HUES64 (cell line): Measurements from ENCODE around the gene EPN2.

Experiments
- H3K27ac ChIP-seq: 2 replicates; pipeline ENCODE4 v1.7.0; 2013; ENCODE audit warnings: low read depth, low read length, inconsistent platforms
- H3K27me3 ChIP-seq: 2 replicates; pipeline ENCODE4 v1.6.1; 2013; ENCODE audit warnings: mild to moderate bottlenecking, low read length; ENCODE audit not compliant: insufficient read depth
- H3K36me3 ChIP-seq: 2 replicates; pipeline ENCODE4 v1.6.1; 2013; ENCODE audit warnings: mild to moderate bottlenecking, low read length; ENCODE audit not compliant: insufficient read depth
- H3K4me1 ChIP-seq: 2 replicates; pipeline ENCODE4 v1.6.1; 2013; ENCODE audit warnings: mild to moderate bottlenecking, low read length, moderate library complexity; ENCODE audit not compliant: insufficient read depth
- H3K4me3 ChIP-seq: 2 replicates; pipeline ENCODE4 v1.5.1; 2013; ENCODE audit warnings: mild to moderate bottlenecking, low read length, moderate library complexity
- H3K9ac ChIP-seq: 2 replicates; pipeline ENCODE4 v1.6.1; 2013; ENCODE audit warnings: mild to moderate bottlenecking, low read depth, low read length
- H3K9me3 ChIP-seq: 2 replicates; pipeline ENCODE4 v1.6.1; 2013; ENCODE audit warnings: low read depth, low read length; ENCODE audit not compliant: insufficient read depth
- WGBS: fragments of 150-250, 120-280 bp; methylation state at CpG from one replicate; pipeline ENCODE4 v1.1.7; 2013; ENCODE audit warnings: missing lambda C conversion rate; 5-methylcytosine and 5-hydroxymethylcytosine counted together

Gene EPN2

DNA sequence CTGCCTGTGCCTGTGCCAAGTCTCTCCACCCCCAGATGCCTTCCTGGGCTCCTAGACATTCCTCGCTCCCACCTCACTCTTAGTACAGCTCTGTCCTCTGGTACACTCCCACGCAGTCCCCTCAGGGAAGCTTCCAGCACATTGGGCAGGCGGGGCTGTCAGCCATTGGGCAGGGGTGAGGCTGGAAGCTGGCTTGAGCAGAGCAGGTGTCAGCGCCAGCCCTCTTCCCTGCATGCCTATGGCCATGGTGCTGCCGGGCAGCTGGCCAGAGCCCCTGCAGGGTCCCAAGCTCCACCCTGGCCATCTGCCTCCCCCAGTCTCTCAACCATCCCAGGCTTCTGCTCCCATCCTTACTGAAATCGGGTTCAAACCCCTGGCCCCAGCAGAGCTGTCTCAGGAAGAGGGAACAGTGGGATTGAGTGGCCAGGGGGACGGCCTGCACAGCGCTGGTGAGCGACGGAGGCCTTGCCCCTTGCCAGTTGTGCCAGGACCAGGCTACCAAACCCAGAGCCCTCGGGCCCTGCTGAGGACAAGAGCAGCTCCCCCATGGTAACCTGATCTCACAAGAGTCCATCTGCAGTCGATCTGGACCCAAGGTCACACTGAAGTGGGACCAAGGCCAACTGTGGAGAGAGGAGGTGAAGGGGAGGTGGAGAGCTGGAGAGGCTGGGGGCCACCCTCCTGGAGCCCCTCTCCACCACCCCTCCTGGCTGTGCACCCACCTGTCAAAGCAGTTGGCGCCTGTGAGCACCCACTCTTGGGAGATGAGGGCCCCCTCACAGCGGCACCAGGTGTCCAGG is 127.7 kb downstream of the EPN2 start:
- H3K9ac ChIP-seq: no peak overlapping the region; the same call in 1 of the 2 replicates
- H3K36me3 ChIP-seq: no peaks in the 10 kb centered on the region
- no peak overlapping the region for H3K4me3 ChIP-seq
- H3K4me1 ChIP-seq: no peaks in the 10 kb centered on the region
- no peak overlapping the region for H3K27ac ChIP-seq
- H3K27me3 ChIP-seq: no peaks in the 10 kb centered on the region
- no peaks in the 10 kb centered on the region for H3K9me3 ChIP-seq
- 89% methylated on average over 14 of the region's 14 CpGs for WGBS

DNA sequence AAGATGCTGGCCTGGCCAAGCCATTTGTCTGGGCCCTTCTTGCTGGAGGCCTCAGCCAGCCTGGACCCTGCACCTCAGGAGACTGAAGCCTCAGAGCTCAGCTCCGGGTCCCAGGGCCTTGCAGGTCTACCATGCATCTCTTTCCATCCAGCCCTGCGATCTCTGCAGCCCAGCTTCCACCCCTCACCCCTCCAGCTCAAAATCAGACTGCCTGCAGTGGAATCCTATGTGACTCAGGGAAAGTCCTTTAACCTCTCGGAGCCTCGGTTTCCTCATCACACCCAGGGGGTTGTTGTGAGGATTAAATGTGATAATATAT is 128.3 kb downstream of the EPN2 start:
- H3K27me3 ChIP-seq: no peaks in the 10 kb centered on the region
- 95% methylated on average over 4 of the region's 4 CpGs for WGBS
- no peak overlapping the region for H3K4me3 ChIP-seq
- no peak overlapping the region for H3K27ac ChIP-seq
- H3K9me3 ChIP-seq: no peaks in the 10 kb centered on the region
- no peaks in the 10 kb centered on the region for H3K36me3 ChIP-seq
- H3K9ac ChIP-seq: no peak overlapping the region
- H3K4me1 ChIP-seq: no peaks in the 10 kb centered on the region

- Histone ChIP-seq H3K27me3 (no peaks in the 10 kb centered on the region), H3K27ac (no peak overlapping the region), H3K36me3 (no peaks in the 10 kb centered on the region), H3K9me3 (no peaks in the 10 kb centered on the region), H3K4me1 (no peaks in the 10 kb centered on the region), H3K9ac (no peak overlapping the region), H3K4me3 (no peak overlapping the region)
- 85% methylated on average over 9 of the region's 9 CpGs for WGBS
These were observed 128.9 kb downstream of the EPN2 start for GRCh38 chr17:19365833-19366636.

DNA sequence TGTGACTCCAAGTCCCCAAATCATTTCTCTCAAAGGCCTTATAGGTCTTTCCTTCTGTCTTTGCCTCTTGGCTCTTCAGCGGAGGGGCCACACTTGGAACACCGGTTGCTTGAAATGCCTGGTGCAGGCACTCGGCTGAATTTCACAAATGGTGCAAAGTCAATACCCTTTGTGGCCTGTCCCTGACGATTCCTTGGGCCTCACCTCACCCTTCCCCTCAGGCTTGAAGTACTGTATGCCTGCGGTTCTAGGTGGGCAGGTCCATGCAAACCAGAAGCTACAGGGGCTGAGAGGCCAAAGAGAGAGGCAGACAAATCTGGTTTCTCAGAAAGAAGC is 129.4 kb downstream of the EPN2 start:
- H3K9me3 ChIP-seq: no peaks in the 10 kb centered on the region
- WGBS: 91% methylated on average over 5 of the region's 5 CpGs
- no peak overlapping the region for H3K27ac ChIP-seq
- H3K36me3 ChIP-seq: no peaks in the 10 kb centered on the region
- no peaks in the 10 kb centered on the region for H3K4me1 ChIP-seq
- no peaks in the 10 kb centered on the region for H3K27me3 ChIP-seq
- H3K9ac ChIP-seq: no peak overlapping the region
- no peak overlapping the region for H3K4me3 ChIP-seq

DNA sequence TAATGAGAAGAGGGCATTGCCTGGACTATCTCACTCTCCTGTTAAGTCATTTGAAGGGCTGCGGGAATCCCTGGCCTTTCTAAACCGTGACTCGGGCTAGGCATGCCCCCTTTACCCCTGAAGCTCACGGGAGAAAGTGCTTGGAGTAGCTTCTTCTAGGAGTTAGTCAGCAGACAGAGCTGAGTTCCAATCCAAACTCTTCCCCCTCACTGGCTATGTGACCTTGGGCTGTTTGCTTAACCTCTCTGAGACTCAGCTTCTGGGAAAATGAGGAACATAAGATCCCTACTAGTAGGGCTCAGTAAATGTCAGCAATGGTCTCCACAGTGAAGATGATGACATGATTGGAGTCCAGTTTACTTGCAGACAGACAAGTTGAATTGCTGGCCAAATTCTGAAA is 131.1 kb downstream of the EPN2 start:
- no peak overlapping the region for H3K4me3 ChIP-seq
- H3K27ac ChIP-seq: no peak overlapping the region
- H3K27me3 ChIP-seq: no peaks in the 10 kb centered on the region
- 88% methylated on average over 4 of the region's 4 CpGs for WGBS
- H3K9ac ChIP-seq: no peak overlapping the region; the same call in 1 of the 2 replicates
- H3K4me1 ChIP-seq: no peaks in the 10 kb centered on the region
- H3K36me3 ChIP-seq: no peaks in the 10 kb centered on the region
- H3K9me3 ChIP-seq: no peaks in the 10 kb centered on the region

DNA sequence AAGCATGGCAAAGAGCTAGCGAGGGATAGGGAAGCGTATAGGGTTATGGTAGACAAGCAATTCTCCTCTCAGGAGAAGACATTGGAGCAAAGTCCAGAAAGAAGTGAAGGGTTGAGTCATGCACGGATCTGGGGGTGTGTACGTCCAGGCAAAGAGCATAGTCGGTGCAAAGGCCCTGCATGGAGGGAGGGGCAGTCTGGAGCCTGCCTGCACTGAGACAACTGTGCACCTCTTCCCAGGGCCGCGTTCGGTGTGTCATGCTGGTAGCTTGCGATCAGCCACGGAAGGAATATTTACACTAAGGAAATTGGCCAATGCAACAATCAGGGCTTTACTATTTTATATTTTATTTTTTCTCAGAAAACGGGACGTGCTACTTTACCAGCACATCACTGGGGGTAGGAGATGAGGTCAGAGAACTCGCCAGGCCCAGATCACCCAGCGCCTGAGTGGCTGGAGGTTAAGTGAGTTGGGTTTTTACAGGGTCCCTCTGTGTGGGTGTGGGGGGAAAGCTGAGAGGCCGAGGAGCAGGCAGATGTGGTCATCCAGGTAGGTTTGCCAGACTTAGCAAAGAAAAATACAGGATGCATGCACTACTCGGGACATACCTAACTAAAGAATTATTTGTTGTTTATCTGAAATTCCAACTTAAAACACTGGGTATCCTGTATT is 132.1 kb downstream of the EPN2 start:
- no peak overlapping the region for H3K27ac ChIP-seq

GRCh38 chr17:19369846-19370492 is 132.8 kb downstream of the EPN2 start:
- no peak overlapping the region for H3K9ac ChIP-seq
- H3K4me1 ChIP-seq: no peaks in the 10 kb centered on the region
- WGBS: 93% methylated on average over 12 of the region's 12 CpGs
- H3K27ac ChIP-seq: no peak overlapping the region
- no peak overlapping the region for H3K4me3 ChIP-seq
- H3K9me3 ChIP-seq: no peaks in the 10 kb centered on the region
- H3K27me3 ChIP-seq: no peaks in the 10 kb centered on the region
- no peaks in the 10 kb centered on the region; the same call in 1 of the 2 replicates for H3K36me3 ChIP-seq

More for the DNA sequence above, 132.1 kb downstream of the EPN2 start:
- Histone ChIP-seq H3K4me3 (no peak overlapping the region), H3K4me1 (no peaks in the 10 kb centered on the region), H3K9me3 (no peaks in the 10 kb centered on the region), H3K9ac (no peak overlapping the region), H3K27me3 (no peaks in the 10 kb centered on the region), H3K36me3 (no peaks in the 10 kb centered on the region)
- 94% methylated on average over 16 of the region's 16 CpGs for WGBS

GRCh38 chr17:19370493-19370960 is 133.4 kb downstream of the EPN2 start:
- no peak overlapping the region for H3K27ac ChIP-seq
- no peaks in the 10 kb centered on the region for H3K27me3 ChIP-seq
- no peaks in the 10 kb centered on the region; the same call in 1 of the 2 replicates for H3K36me3 ChIP-seq
- WGBS: 87% methylated on average over 7 of the region's 7 CpGs
- no peak overlapping the region for H3K4me3 ChIP-seq
- no peaks in the 10 kb centered on the region for H3K4me1 ChIP-seq
- no peaks in the 10 kb centered on the region for H3K9me3 ChIP-seq
- no peak overlapping the region for H3K9ac ChIP-seq

GRCh38 chr17:19371259-19372010 is 134.3 kb downstream of the EPN2 start:
- H3K27ac ChIP-seq: no peak overlapping the region
- H3K27me3 ChIP-seq: no peaks in the 10 kb centered on the region
- H3K9ac ChIP-seq: no peak overlapping the region
- H3K36me3 ChIP-seq: no peaks in the 10 kb centered on the region; the same call in 1 of the 2 replicates
- H3K9me3 ChIP-seq: no peaks in the 10 kb centered on the region
- 94% methylated on average over 7 of the region's 7 CpGs for WGBS
- H3K4me3 ChIP-seq: no peak overlapping the region
- no peaks in the 10 kb centered on the region for H3K4me1 ChIP-seq

GRCh38 chr17:19372011-19372370 is 134.8 kb downstream of the EPN2 start:
- no peak overlapping the region for H3K4me3 ChIP-seq
- WGBS: 92% methylated on average over 9 of the region's 9 CpGs
- H3K27me3 ChIP-seq: no peaks in the 10 kb centered on the region
- H3K9me3 ChIP-seq: no peaks in the 10 kb centered on the region
- H3K36me3 ChIP-seq: no peaks in the 10 kb centered on the region; the same call in 1 of the 2 replicates
- no peaks in the 10 kb centered on the region for H3K4me1 ChIP-seq
- no peak overlapping the region for H3K27ac ChIP-seq
- H3K9ac ChIP-seq: no peak overlapping the region
